K562 treated with DMSO at 1 percent for 48 hours (cell line): ENCODE measurements around the gene LINGO3. TPM values are rescaled to one million over a fixed set of nuclear protein-coding genes. Genes with fewer than 3 reads are reported as not detected.

Experiments used
- total RNA-seq: library from RNA; unstranded; fragments of 300-600 nt; gene quantifications from 2 replicates; pipeline ENCODE4 v1.2.3, GENCODE V29; 2022; ENCODE audit warnings: low replicate concordance; ENCODE audit errors: extremely low read depth

Gene LINGO3
- total RNA-seq, result not detected in 2 replicates

GRCh38 chr19:2308114-2308556, at the start of gene LINGO3:
TSS of gene LINGO3 (minus strand) at chr19:2308154. CDS start at chr19:2291776, 16,378 bp downstream.

GRCh38 chr19:2328401-2329148, 20.6 kb upstream of the LINGO3 start, which contains the start of the genes LSM7 and SPPL2B:
TSS of gene LSM7 (minus strand) at chr19:2328586. CDS start at chr19:2328566, 20 bp downstream.
TSS of gene SPPL2B (plus strand) at chr19:2328684. CDS start at chr19:2328710, 26 bp downstream.

GRCh38 chr19:2282062-2282861, 25.7 kb downstream of the LINGO3 start, which contains the start of gene PEAK3:
TSS of gene PEAK3 (minus strand) at chr19:2282175. CDS start at chr19:2280931, 1,244 bp downstream.

Other genes with a start within 250 kb of the LINGO3 start
- not detected in 2 replicates for gene MOB3A, start 211.8 kb downstream of the LINGO3 start, total RNA-seq
- not detected in 2 replicates for gene IZUMO4, start 211.2 kb downstream of the LINGO3 start, total RNA-seq
- gene AP3D1, start 156.6 kb downstream of the LINGO3 start, total RNA-seq, result 532 TPM in 1 of 2 replicates, not detected in the other
- gene DOT1L, start 144.2 kb downstream of the LINGO3 start, total RNA-seq, result not detected in 2 replicates
- 447 TPM in 1 of 2 replicates, not detected in the other for gene PLEKHJ1, start 71.8 kb downstream of the LINGO3 start, total RNA-seq
- gene SF3A2, start 71.3 kb downstream of the LINGO3 start, total RNA-seq, result not detected in 2 replicates
- gene AMH, start 58.8 kb downstream of the LINGO3 start, total RNA-seq, result 225 TPM in 1 of 2 replicates, not detected in the other
- gene JSRP1, start 51.7 kb downstream of the LINGO3 start, total RNA-seq, result not detected in 2 replicates
- not detected in 2 replicates for gene PEAK3, start 26.0 kb downstream of the LINGO3 start, total RNA-seq
- gene LSM7, start 20.4 kb upstream of the LINGO3 start, total RNA-seq, result not detected in 2 replicates
- not detected in 2 replicates for gene SPPL2B, start 20.5 kb upstream of the LINGO3 start, total RNA-seq
- gene TMPRSS9, start 52.1 kb upstream of the LINGO3 start, total RNA-seq, result not detected in 2 replicates
- gene TIMM13, start 119.4 kb upstream of the LINGO3 start, total RNA-seq, result not detected in 2 replicates
- not detected in 2 replicates for gene LMNB2, start 148.8 kb upstream of the LINGO3 start, total RNA-seq
- not detected in 2 replicates for gene GADD45B, start 168.0 kb upstream of the LINGO3 start, total RNA-seq